ENCODE measurements around the gene CLHC1. TPM values are rescaled to one million over a fixed set of nuclear protein-coding genes. Genes with fewer than 3 reads are reported as not detected.

CLHC1 gene
- total RNA-seq, 1 experiment from 2014 or later: 9.2 TPM

GRCh38 chr2:55223958-55224760 lies 7.9 kb downstream of the CLHC1 start:
- Histone ChIP-seq H3K79me1 (ENCODE audit: insufficient read depth, low read depth, low read length, poor library complexity, severe bottlenecking) (no peaks in the 10 kb centered on the region), H3T11ph (ENCODE audit: low read length) (no peak overlapping the region), H2AK5ac (ENCODE audit: insufficient read length, low read length) (no peak overlapping the region), H3K4me1 (ENCODE audit: insufficient read depth, low read length) (no peaks in the 10 kb centered on the region), H3K56ac (ENCODE audit: insufficient read length, low read depth, low read length) (no peak overlapping the region), H3K79me2 (ENCODE audit: insufficient read depth, low read length) (no peaks in the 10 kb centered on the region), H2AFZ (ENCODE audit: low read length) (no peak overlapping the region), H2BK20ac (ENCODE audit: low read depth, low read length, poor library complexity, severe bottlenecking) (no peak overlapping the region), H3K9me3 (ENCODE audit: control insufficient read depth, low read depth, low read length) (no peaks in the 10 kb centered on the region), H3K14ac (ENCODE audit: insufficient read depth, low read length) (no peak overlapping the region; the same call in 1 of the 2 replicates), H3K27me3 (ENCODE audit: insufficient read depth, low read length) (no peaks in the 10 kb centered on the region), H3K18ac (ENCODE audit: insufficient read length, low read depth, low read length) (no peak overlapping the region), H4K20me1 (ENCODE audit: control insufficient read depth, insufficient read depth, insufficient read length) (no peaks in the 10 kb centered on the region), H3K4me2 (ENCODE audit: insufficient read depth, insufficient read length, low read length) (no peak overlapping the region), H2BK5ac (ENCODE audit: insufficient read length, low read length) (no peak overlapping the region), H3K9ac (ENCODE audit: extremely low read depth, insufficient read length, low read length) (no peak overlapping the region), H3K27ac (ENCODE audit: insufficient read length, low read depth, low read length) (no peak overlapping the region), H2BK12ac (ENCODE audit: insufficient read length, low read depth, low read length) (no peak overlapping the region), H4K5ac (ENCODE audit: insufficient read length, low read depth, low read length) (no peak overlapping the region), H4K8ac (replicated peaks; ENCODE audit: insufficient read length, low read depth, low read length) (no peak overlapping the region), H3K23me2 (ENCODE audit: insufficient read length, low read depth, low read length, poor library complexity, severe bottlenecking) (no peaks in the 10 kb centered on the region), H2BK120ac (ENCODE audit: low read depth, low read length, poor library complexity, severe bottlenecking) (no peak overlapping the region), H2BK15ac (ENCODE audit: low read depth, low read length) (no peak overlapping the region), H3K23ac (ENCODE audit: insufficient read length, low read depth, low read length) (no peak overlapping the region), H3K4ac (ENCODE audit: low read depth, low read length) (no peak overlapping the region), H4K91ac (ENCODE audit: insufficient read length, low read depth, low read length) (no peak overlapping the region)
- Mint-ChIP-seq H3K9me3 (no peaks in the 10 kb centered on the region), H3K36me3 (ENCODE audit: insufficient read depth in 1 of 3, low read depth in 3 of 3) (peaks cover under 1 to 7% (median 1%) of the 10 kb centered on the region in 3 experiments; a peak in 5 of 7 replicates), H3K4me1 (peaks cover 8 to 11% of the 10 kb centered on the region in 2 experiments), H3K4me3 (peak overlapping the region; percentile 79 to 83), H3K27me3 (ENCODE audit: low read depth) (no peaks in the 10 kb centered on the region), H3K27ac (peak overlapping the region in 2 of 3 experiments; percentile 64 to 83; a peak in 2 of 7 replicates)
- no CpG with 5 or more reads among the region's 25 CpGs for WGBS (ENCODE audit: extremely low coverage, insufficient read length, low lambda C conversion rate)
- peak; percentile 36 for DNase-seq
- no peak for TF ChIP-seq CTCF (conservative IDR thresholded peaks at IDR 0.05)

Data from H9 (cell line).